Cardiac fibroblast (primary cell): ENCODE results near the gene ST8SIA6.
A peak's percentile ranks its signal among the peaks of the same experiment; 100 is the strongest.

Experiments
- DNase-seq, 2 donors: peaks; one replicate each; pipeline versions ENCODE4 v3.0.0 to v3.0.0-alpha.2; 2010; ENCODE audit warnings: low read depth in 2 of 2
- H3K4me3 ChIP-seq, 2 donors: replicated peaks in 1 of 2; 1 replicate in 1 of 2; 2 replicates in 1 of 2; pipeline ENCODE4 v1.5.1; 2011; ENCODE audit warnings: low read depth in 2 of 2, low read length in 2 of 2, mild to moderate bottlenecking in 2 of 2, moderate library complexity in 1 of 2
- CTCF ChIP-seq: IDR thresholded peaks from one replicate; pipeline ENCODE4 v1.5.1; 2011; ENCODE audit warnings: low read depth, mild to moderate bottlenecking, low read length, inconsistent platforms

ST8SIA6 gene

GRCh38 chr10:17353568-17354300 lies 100.7 kb downstream of the ST8SIA6 start:
- TF ChIP-seq CTCF, result no peak
- no peak overlapping the region for H3K4me3 ChIP-seq
- DNase-seq, result no peak

- no peak for DNase-seq
- H3K4me3 ChIP-seq, result no peak overlapping the region
- TF ChIP-seq CTCF, result no peak
These were observed 101.8 kb downstream of the ST8SIA6 start for GRCh38 chr10:17352583-17352982.

GRCh38 chr10:17351506-17351905 lies 102.9 kb downstream of the ST8SIA6 start:
- no peak for TF ChIP-seq CTCF
- H3K4me3 ChIP-seq, result no peak overlapping the region
- no peak for DNase-seq

GRCh38 chr10:17349717-17350116 lies 104.7 kb downstream of the ST8SIA6 start:
- no peak for DNase-seq
- no peak overlapping the region for H3K4me3 ChIP-seq
- no peak for TF ChIP-seq CTCF

GRCh38 chr10:17348501-17349349 lies 105.7 kb downstream of the ST8SIA6 start:
- peak; percentile 86 to 93 for DNase-seq
- TF ChIP-seq CTCF, result no peak
- H3K4me3 ChIP-seq, result peak overlapping the region; percentile 4 to 33

- TF ChIP-seq CTCF, result no peak
- H3K4me3 ChIP-seq, result no peak overlapping the region
- no peak for DNase-seq
These were observed 106.3 kb downstream of the ST8SIA6 start for GRCh38 chr10:17348011-17348500.
